Epidermal melanocyte (primary cell): ENCODE data around the gene PHF21A.
A peak's percentile ranks its signal among the peaks of the same experiment; 100 is the strongest.
"Not testable (repeated sequence)": the region's sequence is repeated elsewhere in the genome, so short reads cannot be mapped to it uniquely, and the experiment has no call there.

Experiments
- DNase-seq: peaks from one replicate; pipeline ENCODE4 v3.0.0; 2011; ENCODE audit warnings: low spot score; ENCODE audit not compliant: insufficient read length

The PHF21A gene

DNA sequence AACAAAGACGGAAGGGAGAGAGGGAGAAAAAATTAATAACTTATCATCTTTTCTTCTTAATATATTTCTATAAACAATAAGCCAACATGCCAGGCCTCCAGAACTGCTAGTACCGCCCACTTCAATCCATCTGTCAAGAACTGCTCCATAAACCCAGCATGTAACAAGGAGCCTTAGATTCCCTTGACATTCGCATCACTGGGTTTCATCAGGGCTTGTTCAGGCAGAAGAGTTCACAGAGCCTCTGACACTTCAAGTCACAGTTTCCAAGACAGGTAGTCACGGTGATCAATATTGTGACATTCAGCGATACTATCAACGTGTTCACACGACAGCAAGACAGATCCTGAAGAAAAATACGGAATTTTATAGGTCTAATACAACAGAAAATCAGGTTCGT lies 137.1 kb downstream of the PHF21A start:
- DNase-seq, result no peak

DNA sequence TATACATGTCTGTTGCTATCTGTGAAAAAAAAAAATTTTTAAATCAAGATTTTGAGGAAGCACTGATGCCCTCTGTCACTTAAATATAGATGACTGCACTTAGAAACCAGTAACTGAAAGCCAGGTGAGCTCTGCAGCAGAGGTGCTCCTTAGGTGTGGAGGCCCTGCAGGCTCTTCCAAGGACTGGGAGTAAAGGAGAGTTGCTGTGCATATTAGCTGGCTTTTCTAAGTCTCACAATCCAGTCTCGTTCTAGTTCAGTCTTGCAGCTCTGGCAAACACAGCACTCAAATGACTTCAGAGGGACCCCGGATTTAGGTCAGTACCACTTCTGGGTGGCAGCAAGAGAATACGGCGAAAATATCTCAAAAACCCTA lies 137.8 kb downstream of the PHF21A start:
- no peak for DNase-seq

DNA sequence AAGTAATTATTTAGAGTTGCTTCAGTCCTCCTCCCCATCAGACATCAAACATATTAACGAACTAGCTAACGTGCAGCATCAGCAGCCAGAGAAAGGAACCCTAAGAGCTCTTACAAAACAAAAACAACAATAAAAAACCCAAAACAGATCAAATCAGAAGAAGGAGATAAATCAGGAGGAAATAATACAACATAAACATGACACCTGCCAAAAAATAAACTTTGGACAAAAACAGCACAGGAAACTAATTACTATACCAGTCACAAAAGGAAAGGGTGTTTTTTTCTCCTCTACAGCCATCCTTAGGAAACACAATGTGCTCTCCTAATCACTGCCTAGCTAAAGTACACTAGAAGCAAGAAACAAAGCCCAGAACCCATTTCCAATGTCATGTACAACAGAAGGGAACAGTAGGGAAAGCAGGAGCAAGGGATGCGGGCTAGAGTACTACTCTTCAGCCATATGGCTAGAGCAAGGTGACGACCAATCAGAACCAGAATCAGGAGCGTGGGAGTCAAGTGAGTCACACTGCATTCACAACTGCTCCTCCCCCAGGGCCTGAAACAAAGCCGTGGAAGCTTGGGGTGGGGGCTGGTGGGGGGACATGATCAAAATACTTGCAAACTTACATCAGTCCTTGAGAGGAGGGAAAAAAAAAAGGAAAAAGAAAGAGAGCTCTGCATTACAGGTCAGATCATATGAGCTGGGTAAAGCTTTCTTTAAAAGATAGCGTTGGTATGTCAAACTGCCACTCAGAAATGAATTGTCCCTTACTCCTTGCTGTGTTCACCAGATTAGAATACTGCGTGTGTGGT lies 138.4 kb downstream of the PHF21A start:
- DNase-seq, result no peak

DNA sequence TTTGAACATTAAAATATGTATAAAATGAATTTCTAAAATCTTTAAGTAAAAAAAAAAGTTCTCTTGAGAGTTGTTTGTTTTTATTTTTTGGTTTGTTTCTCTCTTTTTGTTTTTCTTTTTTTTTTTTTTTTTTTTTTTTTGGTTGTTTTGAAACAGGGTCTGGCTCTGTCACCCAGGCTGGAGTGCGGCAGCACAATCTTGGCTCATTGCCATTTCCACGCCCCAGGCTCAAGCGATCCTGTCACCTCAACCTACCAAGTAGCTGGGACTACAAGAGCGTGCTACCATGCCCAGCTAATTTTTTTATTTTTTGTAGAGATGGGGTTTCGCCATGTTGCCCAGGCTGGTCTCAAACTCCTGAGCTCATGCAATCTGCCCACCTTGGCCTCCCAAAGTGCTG lies 139.4 kb downstream of the PHF21A start:
- not testable (repeated sequence) for DNase-seq

GRCh38 chr11:45974806-45975205 lies 146.4 kb downstream of the PHF21A start:
- no peak for DNase-seq

DNA sequence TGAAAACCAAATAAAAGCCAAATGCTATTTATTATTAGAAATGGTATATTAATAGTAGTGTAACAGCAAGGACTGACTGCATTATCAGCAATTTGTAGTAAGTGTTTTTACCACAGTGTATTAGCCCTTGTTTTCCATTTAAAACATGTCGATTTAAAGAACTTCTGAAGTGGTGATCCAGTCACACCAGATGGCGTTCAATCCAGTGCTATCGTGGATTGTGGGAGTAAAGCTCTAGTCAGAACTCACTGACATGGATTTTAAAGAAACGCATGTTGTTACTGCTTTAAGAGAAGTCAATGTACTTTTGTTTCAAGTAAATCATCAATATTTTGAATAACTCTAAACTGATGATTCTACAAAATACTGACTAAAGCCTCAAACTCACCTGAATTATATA lies 147.7 kb downstream of the PHF21A start:
- no peak for DNase-seq

- DNase-seq, result no peak
Measured at GRCh38 chr11:45968901-45969300, 152.4 kb downstream of the PHF21A start.

GRCh38 chr11:45967506-45967905 lies 153.7 kb downstream of the PHF21A start:
- no peak for DNase-seq

DNA sequence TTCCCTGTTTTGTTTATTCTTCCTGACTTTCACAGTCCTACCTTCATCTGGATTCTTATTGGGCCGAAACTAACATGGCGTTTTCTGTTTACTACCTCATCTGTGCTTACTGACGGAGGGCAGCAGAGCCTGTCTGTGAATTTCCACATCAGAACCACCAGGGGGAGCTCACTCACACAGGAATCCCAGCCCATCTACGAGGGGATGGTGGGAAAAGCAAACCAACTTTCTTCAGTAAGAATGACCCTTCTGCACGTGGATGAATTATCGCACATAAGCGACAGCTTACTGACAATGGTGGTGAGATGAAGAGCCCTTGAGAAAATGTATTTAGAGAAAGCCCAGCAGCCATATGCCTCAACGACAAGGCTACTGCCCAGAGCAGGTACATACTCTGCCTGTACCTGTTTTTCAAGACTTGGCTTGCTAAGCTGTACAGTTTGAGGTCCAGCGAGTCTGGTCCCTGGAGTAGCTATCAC lies 156.3 kb downstream of the PHF21A start:
- peak; percentile 31 for DNase-seq

- DNase-seq, result no peak
Measured at GRCh38 chr11:45961751-45962240, 159.5 kb downstream of the PHF21A start.

DNA sequence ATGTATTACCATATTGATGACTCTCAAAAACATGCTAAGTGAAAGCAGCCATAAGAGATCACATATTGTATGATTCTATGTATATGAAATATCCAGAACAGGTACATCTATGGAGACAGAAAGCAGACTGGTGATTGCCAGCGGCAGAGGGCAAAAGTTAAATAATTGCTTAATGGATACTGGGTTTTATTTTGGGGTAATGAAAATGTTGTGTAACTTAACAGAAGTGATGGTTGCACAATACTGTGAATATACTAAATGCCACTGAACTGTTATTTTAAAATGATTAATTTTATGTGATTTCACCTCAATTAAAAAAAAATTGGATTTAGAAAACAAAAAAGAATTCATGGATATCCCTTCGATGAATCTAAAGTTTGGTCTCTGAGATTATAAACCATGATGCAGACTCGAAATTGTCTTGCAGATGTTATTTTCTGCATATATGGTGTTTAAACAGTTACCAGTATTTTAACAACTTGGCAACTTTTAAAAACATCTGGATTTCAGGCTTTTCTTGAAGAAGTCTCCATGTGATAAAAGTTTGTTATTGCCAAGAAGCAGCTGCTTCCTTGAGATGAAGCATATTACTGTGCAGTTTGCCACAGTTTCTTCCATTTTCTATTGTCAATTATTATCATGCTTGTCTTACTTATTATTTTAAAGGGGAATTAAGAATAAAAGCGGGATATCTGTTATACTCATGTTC lies 160.7 kb downstream of the PHF21A start:
- DNase-seq, result no peak

DNA sequence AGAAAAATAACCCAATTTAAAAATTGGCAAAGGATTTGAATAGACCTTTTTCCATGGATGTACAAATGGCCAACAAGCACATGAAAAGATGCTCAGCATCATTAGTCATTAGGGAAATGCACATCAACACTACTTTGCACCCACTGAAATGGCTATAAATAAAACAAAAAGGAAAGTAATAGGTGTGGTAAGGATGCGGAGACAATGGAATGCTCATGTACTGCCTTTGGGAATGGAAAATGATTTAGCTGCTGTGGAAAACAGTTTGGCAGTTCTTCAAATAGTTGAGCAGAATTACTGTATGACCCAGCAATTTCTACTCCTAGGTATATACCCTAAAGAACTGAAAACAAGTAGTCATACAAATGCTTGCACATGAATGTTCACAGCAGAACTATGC lies 161.4 kb downstream of the PHF21A start:
- no peak for DNase-seq

GRCh38 chr11:45949992-45950407 lies 171.3 kb downstream of the PHF21A start:
- DNase-seq, result no peak

DNA sequence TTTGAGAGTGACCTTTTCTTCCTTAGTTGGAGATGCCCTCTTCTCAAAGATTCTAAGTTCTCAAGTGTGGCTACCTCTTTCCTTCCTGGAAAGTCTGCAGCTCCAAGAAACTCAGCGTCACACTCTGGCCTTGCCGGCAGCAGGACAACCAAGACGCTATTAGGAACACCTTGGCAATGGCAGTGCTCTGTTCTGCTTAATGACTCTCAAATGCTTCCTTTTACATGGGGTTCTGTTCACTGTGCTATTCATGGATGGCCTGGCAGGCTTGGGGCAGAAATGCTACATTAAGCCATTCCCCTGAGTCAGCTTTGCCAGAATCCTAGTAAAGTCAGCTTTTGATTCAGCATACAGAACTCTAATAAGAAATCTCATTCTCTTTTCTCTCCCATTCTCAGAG lies 172.9 kb downstream of the PHF21A start:
- no peak for DNase-seq

- DNase-seq, result no peak
Measured at GRCh38 chr11:45947885-45948284, 173.4 kb downstream of the PHF21A start.

GRCh38 chr11:45945397-45945999 lies 175.8 kb downstream of the PHF21A start:
- no peak for DNase-seq

DNA sequence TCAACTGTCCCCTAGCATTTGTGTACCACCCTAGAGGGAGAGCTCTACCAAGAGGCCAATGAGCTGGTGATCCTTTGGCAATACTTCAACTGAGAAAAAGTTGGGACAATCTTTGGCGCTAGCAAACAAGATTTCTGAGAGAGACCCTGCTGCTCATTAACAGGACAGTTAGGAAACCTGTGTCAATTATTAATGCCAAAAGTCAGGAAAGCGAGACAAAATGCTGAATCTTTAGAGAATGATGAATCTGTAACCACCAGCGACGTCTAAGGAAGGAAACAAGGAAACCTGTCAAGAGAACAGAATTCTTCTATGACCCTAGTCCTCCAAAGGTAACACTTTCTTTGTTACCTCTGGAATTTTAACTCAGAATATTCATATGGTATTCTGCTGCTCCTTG lies 178.9 kb downstream of the PHF21A start:
- no peak for DNase-seq

DNA sequence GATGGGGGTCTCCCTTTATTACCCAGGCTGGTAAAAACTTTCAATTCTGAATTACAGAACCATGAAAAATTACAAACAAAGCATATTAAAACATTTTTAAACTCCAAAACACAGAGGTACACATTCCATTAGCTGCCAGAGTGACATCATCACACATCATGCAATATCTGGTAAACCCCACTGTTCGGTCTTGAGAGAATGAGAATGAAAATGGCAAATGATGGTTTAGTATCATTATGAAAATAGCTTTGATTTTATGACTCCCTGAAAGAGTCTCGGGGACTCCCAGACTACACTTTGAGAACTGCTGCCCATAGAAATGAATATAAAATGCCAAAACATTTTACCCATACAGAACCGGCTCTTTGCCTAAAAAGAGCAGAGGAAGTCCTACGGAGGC lies 180.0 kb downstream of the PHF21A start:
- no peak for DNase-seq

DNA sequence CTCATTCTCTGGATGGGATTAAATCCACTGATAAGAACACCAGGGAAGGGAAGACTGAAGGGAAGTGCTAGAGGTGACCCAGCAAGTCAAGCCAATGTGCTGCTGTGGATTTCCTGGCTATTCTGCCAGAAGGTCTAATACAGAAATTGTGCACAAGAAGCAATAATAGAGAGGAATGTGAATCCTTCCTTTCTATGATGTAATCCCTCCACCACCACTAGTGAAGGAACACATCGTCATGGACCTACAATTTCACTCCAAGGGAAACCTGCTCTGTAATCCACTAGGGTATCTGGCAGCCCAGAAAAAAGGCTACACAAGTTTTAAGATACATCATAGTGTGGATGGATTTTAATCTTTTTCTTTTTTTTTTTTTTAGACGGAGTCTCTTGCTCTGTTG lies 181.4 kb downstream of the PHF21A start:
- DNase-seq, result no peak

DNA sequence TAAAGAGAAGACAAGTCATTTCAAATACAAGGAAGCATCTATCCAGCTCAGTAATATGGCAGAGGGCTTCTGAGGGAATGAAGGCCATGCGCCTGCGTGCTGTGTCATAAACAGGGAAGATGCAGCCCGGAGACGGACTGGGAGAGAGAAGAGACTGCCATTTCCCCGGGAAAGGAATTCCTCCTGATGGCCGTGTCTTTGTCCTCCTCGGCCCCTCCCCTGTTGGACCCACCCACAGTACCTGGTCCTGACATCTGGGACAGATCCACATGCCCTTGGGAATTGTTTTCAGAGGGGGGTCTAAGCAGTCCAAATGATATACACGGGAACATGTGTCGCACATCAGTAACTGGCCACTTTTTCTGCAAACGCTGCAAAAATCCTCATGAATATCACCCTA lies 183.3 kb downstream of the PHF21A start:
- DNase-seq, result no peak

GRCh38 chr11:45936511-45937054 lies 184.7 kb downstream of the PHF21A start:
- no peak for DNase-seq
